Measurements from ENCODE around the gene CXorf65.

Gene CXorf65

DNA sequence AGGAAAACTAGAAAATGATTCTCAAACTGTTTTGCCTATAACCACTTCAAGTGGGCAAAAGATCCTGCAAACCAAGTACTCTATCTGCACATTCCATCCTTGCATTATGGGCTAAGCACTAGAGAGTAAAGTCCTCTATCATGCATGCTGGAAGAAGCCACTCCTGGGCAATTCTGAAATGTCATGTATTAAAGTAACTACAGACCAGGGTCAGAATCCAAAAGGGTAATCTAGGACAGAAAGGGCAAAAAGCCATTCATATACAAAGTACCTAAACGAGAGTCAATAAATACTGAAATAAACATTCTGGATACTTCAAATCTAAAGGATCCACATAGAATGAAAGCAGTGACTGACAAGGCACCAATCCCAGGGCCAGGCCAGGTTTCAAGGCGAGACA, 39.5 kb downstream of the CXorf65 start:
- peak; percentile 4 for DNase-seq (ENCODE audit: low spot score)

DNA sequence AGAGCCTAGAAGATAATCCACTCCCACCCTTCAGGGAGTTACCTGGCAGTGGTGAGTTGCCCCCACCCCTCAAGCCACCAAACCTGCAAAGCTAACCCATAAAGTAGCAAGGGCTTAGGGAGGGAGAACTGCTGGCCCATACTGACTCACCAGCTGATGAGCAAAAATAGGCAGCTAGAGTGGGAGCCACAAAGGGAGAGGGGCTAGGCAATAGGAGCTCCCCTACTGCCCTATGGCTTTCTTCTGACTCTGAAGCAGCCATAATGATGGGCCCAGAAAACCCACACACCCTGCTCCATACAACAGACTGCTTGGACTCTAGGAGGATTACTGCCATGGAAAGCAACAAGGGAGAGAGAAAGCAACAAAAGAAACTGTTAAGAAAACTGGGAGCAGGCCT, 46.4 kb downstream of the CXorf65 start:
- DNase-seq (ENCODE audit: low spot score) = no peak

DNA sequence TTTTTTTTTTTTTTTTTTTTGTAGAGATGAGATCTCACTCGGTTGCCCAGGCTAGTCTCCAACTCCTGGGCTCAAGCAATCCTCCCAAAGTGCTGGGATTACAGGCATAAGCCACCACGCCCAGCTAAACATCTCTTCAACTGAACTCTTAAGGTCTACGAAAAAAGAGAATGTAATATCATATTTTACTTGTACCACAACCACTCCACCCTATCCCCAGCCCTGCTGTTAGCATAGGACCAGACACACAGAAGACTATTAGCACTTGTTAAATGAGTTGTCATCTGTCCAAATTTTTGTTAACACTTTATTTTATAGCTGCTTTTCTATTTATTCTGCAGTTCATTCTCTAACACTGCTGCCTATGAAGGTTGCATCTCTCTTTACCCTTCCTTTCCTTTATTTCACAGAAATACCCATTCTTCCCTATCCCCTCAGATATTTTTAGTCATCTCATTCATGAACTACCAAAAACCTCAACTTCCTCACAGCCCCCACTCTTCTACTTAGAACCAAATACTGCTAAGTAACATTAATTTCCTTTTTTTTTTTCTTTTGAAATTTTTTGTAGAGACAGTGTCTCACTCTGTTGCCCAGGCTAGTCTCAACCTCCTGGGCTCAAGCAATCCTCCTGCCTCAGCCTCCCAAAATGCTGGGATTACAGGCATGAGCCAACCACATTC, 48.6 kb downstream of the CXorf65 start:
- DNase-seq (ENCODE audit: low spot score) = no peak

DNA sequence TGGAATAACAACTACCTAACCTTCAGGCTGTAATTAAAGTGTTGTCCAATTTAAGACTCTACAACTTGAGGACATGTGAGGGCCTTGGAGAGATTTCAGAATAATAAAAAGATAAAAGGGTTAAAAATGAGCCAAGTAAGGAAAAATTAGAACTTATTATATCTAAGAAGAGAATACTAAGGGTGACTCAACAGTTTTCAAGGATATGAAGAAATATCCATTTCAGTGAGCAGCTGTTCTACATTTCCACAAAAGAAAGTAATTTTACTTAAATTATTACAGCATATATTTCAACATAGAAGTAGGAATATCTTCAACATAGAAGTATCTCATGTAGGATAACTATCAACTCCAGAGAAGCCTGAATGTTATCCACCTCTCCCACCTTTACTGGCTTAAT, 49.7 kb downstream of the CXorf65 start:
- no peak for DNase-seq (ENCODE audit: low spot score)
